H1 (cell line): Measurements from ENCODE around the gene TMEM106C.

Source experiments
- BACH1 ChIP-seq: IDR thresholded peaks from 2 replicates; pipeline ENCODE4 v1.6.1; 2012; ENCODE audit warnings: low read length, improper control_type of control experiment
- CTCF ChIP-seq, 3 experiments: IDR thresholded peaks; 1 replicate in 2 of 3; 2 replicates in 1 of 3; pipeline versions ENCODE4 v1.5.1 to v1.6.1; 2011; ENCODE audit warnings: low read length in 3 of 3, mild to moderate bottlenecking in 3 of 3, inconsistent platforms in 2 of 3, low read depth in 1 of 3, moderate library complexity in 1 of 3; ENCODE audit not compliant: insufficient read depth in 1 of 3; ENCODE audit errors: control extremely low read depth in 1 of 3
- POLR2A ChIP-seq, 2 experiments: IDR thresholded peaks; 1 replicate in 1 of 2; 2 replicates in 1 of 2; pipeline ENCODE4 v1.6.1; 2011; ENCODE audit warnings: low read depth in 2 of 2, low read length in 2 of 2, mild to moderate bottlenecking in 2 of 2; ENCODE audit errors: control extremely low read depth in 1 of 2
- POLR2AphosphoS5 ChIP-seq: IDR thresholded peaks from 2 replicates; pipeline ENCODE4 v1.6.1; 2011; ENCODE audit warnings: low read depth, low read length
- SP1 ChIP-seq: IDR thresholded peaks from 2 replicates; pipeline ENCODE4 v1.6.1; 2011; ENCODE audit warnings: low read depth, low read length

GRCh38 chr12:47940773-47941474, 22.5 kb upstream of the TMEM106C start:
- TF ChIP-seq CTCF (IDR thresholded peaks at IDR 0.05; ENCODE audit: control extremely low read depth in 1 of 3, insufficient read depth in 1 of 3, low read depth in 1 of 3, low read length in 3 of 3) (no peak), BACH1 (no peak), POLR2AphosphoS5 (no peak), POLR2A (IDR thresholded peaks at IDR 0.05; ENCODE audit: control extremely low read depth in 1 of 2, low read depth in 2 of 2, low read length in 2 of 2) (no peak), SP1 (no peak)
